ENCODE results near the gene AMDHD2. TPM values are rescaled to one million over a fixed set of nuclear protein-coding genes. Genes with fewer than 3 reads are reported as not detected.

The AMDHD2 gene
- total and polyA plus RNA-seq, 2 of the 8 experiments (the other 6 are each of a cell fraction or from before 2014, with no cell fraction given), result 43.0 to 54.6 TPM

DNA sequence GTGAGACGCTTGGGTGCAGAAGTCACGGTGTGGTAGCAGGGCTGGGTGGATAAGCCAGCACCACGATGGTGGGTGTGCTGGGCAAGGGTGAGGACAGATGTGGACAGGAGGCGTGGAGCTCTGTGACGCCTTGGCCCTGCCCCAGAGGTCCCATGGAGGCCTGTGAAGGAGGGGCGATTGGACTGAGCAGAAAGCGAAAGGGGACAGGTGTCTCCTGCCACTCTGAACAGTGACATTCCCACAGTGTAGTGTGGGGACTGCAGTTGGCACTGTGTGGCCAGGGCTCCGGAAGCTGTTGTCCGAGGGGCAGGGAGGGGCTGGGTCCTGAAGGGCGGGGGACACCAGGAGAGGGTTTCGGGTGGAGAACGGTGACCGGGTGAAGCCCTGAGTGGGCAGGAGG, 37.9 kb upstream of the AMDHD2 start:
- Histone ChIP-seq H2AK5ac (ENCODE audit: low read depth, low read length) (no peak overlapping the region), H3K27me3 (replicated peaks in 1 of 4; ENCODE audit: control insufficient read depth in 3 of 4, extremely low read depth in 1 of 4, insufficient read depth in 3 of 4, low read length in 3 of 4) (no peaks in the 10 kb centered on the region; a peak in 1 of 7 replicates), H2BK15ac (ENCODE audit: low read length) (no peak overlapping the region), H3K9me3 (ENCODE audit: insufficient read depth in 2 of 2, low read depth in 1 of 2, low read length in 1 of 2) (no peaks in the 10 kb centered on the region), H2BK5ac (ENCODE audit: low read depth, low read length) (no peak overlapping the region; the same call in 1 of the 2 replicates), H3K4me1 (replicated peaks in 1 of 4; ENCODE audit: control insufficient read depth in 3 of 4, insufficient read depth in 4 of 4, low read length in 3 of 4) (peaks cover 0 to 3% (median 0%) of the 10 kb centered on the region in 4 experiments; a peak in 1 of 7 replicates), H3K27ac (ENCODE audit: low read depth, low read length) (no peak overlapping the region), H4K91ac (replicated peaks; ENCODE audit: insufficient read length, low read length) (no peak overlapping the region), H3K4me3 (ENCODE audit: extremely low read depth in 1 of 4, insufficient read depth in 2 of 4, low read depth in 3 of 4, low read length in 4 of 4) (no peak overlapping the region), H3K9ac (replicated peaks in 1 of 4; ENCODE audit: extremely low read depth in 1 of 4, low read depth in 3 of 4, low read length in 3 of 4) (no peak overlapping the region), H2BK12ac (ENCODE audit: low read depth, low read length) (peak overlapping the region; percentile 50; the same call in 1 of the 2 replicates), H2BK20ac (ENCODE audit: low read length) (no peak overlapping the region), H3K23ac (ENCODE audit: insufficient read length) (no peak overlapping the region), H3K4me2 (ENCODE audit: insufficient read depth in 1 of 2, low read depth in 2 of 2, low read length in 2 of 2) (no peak overlapping the region), H3K79me1 (ENCODE audit: low read depth, low read length) (peaks cover 24% of the 10 kb centered on the region), H3K56ac (replicated peaks; ENCODE audit: insufficient read length, low read depth, low read length) (no peak overlapping the region), H3K23me2 (ENCODE audit: low read depth, low read length) (no peaks in the 10 kb centered on the region), H4K8ac (ENCODE audit: extremely low read depth, insufficient read depth, low read length) (peak overlapping the region; percentile 38; the same call in 1 of the 2 replicates), H4K20me1 (replicated peaks in 1 of 2; ENCODE audit: control insufficient read depth in 1 of 2, insufficient read depth in 2 of 2, low read length in 2 of 2) (peaks cover 7% of the 10 kb centered on the region in 2 experiments), H4K5ac (ENCODE audit: insufficient read length, low read depth, low read length) (no peak overlapping the region), H2BK120ac (replicated peaks; ENCODE audit: low read depth, low read length) (no peak overlapping the region), H3K14ac (ENCODE audit: insufficient read length) (no peak overlapping the region), H3K79me2 (ENCODE audit: control insufficient read depth in 1 of 2, insufficient read depth in 2 of 2, low read length in 2 of 2) (peaks cover 0 to 2% of the 10 kb centered on the region in 2 experiments; a peak in 1 of 4 replicates), H3K18ac (ENCODE audit: extremely low read depth, low read length) (no peak overlapping the region), H2AFZ (ENCODE audit: low read length) (no peak overlapping the region), H3K36me3 (ENCODE audit: control insufficient read depth in 2 of 4, insufficient read depth in 4 of 4, low read length in 3 of 4) (no peaks in the 10 kb centered on the region), H3K4ac (replicated peaks; ENCODE audit: insufficient read length, low read depth, low read length) (no peak overlapping the region)
- TF ChIP-seq TEAD4 (IDR thresholded peaks at IDR 0.05; ENCODE audit: low read depth, low read length) (no peak), CHD1 (IDR thresholded peaks at IDR 0.05; ENCODE audit: low read depth, low read length) (no peak), CBX5 (IDR thresholded peaks at IDR 0.05; ENCODE audit: low read depth, low read length) (no peak), TBP (IDR thresholded peaks at IDR 0.05; ENCODE audit: low read depth, low read length) (no peak), YY1 (IDR thresholded peaks at IDR 0.05; ENCODE audit: low read depth, low read length) (no peak), SP4 (IDR thresholded peaks at IDR 0.05; ENCODE audit: low read length) (no peak), NRF1 (IDR thresholded peaks at IDR 0.05; ENCODE audit: low read depth, low read length) (no peak), GTF2F1 (IDR thresholded peaks at IDR 0.05; ENCODE audit: borderline replicate concordance, low read depth, low read length) (no peak), EGR1 (IDR thresholded peaks at IDR 0.05; ENCODE audit: borderline replicate concordance, low read depth, low read length) (no peak), RXRA (IDR thresholded peaks at IDR 0.05; ENCODE audit: insufficient read depth, low read depth, low read length) (no peak), POLR2AphosphoS5 (IDR thresholded peaks at IDR 0.05; ENCODE audit: low read depth, low read length) (no peak), EP300 (IDR thresholded peaks at IDR 0.05; ENCODE audit: borderline replicate concordance in 1 of 2, low read depth in 2 of 2, low read length in 2 of 2) (no peak)
- POLR2A ChIA-PET (ENCODE audit: partially characterized antibody), result interaction anchor here (0.6 to 2.0 kb wide), 7 partner anchors 9 to 329 kb away, joined by 3 to 6 read pairs (median 4); partner anchors contain the start of gene ECI1
- FAIRE-seq (no peak), DNase-seq (ENCODE audit: low read depth in 1 of 2, low spot score in 2 of 2) (no peak)
- 85% methylated on average over 13 of the region's 13 CpGs; no CpG with 5 or more reads in 1 of the 2 experiments for WGBS, 2 experiments (ENCODE audit: extremely low coverage in 1 of 2, insufficient coverage in 1 of 2, insufficient read length in 1 of 2, insufficient replicate concordance in 2 of 2, low coverage in 1 of 2, low lambda C conversion rate in 2 of 2, missing lambda C conversion rate in 1 of 2)
- CTCF ChIA-PET (ENCODE audit: partially characterized antibody), result interaction anchor here (0.6 to 2.9 kb wide), 7 partner anchors 13 to 52 kb away, joined by 3 to 23 read pairs (median 5); partner anchors contain the start of gene TEDC2

Data from H1 (cell line).